GM21717 (cell line): ENCODE data around the gene SMNDC1.

Experiments used
- ATAC-seq: cut with Tn5 transposase; IDR thresholded peaks from one replicate; pipeline ENCODE4 v1.9.1; 2021; ENCODE audit warnings: mild to moderate bottlenecking, moderate library complexity; ENCODE audit not compliant: unreplicated experiment

Gene SMNDC1

DNA sequence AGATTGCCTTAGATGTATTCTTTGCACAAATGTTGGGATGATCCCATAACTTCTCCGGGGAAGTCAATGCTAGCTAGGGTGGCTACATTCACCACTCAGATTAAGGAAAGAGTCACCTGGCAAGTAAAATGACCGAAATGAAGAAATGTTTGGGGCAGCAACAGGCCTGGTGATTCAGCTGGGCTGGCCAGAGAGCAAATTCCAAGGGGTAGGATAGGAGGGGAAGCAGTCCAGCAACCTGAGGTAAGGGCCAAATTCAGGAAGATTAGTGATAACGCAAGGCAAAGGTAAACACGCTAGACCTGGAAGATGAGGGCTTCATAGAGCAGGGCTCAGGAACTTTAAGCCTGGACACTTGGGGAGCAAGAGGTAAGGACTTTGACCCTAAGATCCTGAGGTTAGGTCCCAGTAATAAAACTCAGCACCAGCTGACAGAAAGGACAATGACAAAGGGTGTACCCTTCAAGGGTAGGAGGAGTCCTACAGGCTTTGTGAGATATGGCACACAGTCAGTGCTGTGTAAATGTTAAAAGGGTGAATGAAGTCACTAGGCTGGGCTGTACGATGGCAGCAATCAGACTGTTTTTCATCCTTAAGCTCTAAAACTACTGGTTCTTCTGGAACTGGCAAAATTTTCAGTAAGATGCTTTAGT, 22.7 kb upstream of the SMNDC1 start:
- no peak for ATAC-seq

- ATAC-seq = no peak
These were observed 21.8 kb upstream of the SMNDC1 start for GRCh38 chr10:110326351-110327032.

GRCh38 chr10:110324805-110325280, 20.1 kb upstream of the SMNDC1 start:
- ATAC-seq = peak; percentile 50

- ATAC-seq = peak; percentile 57
These were observed 19.6 kb upstream of the SMNDC1 start for GRCh38 chr10:110324201-110324804.

DNA sequence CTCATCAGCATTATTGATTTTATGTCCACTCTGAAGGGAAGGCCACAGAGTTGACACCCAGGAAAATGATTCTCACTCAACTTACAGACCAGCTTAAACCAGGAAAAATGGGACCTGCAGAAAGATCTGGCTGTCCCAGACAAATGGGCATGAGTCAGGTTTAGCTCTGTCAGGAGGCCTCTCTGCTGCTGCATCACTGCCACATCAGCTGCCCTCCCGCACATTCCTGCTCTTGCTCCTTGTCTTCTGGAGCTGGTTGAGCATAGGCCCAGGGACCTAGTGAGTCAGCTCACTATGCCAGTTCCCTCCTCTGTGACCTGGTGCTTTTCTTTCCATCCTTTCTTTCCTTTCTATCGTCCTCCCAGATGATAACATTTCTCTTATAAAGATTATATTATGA, 18.8 kb upstream of the SMNDC1 start:
- no peak for ATAC-seq

GRCh38 chr10:110321869-110322620, 17.3 kb upstream of the SMNDC1 start:
- no peak for ATAC-seq

GRCh38 chr10:110317866-110318850, 13.4 kb upstream of the SMNDC1 start:
- ATAC-seq = no peak

- no peak for ATAC-seq
These were observed 9.0 kb upstream of the SMNDC1 start for GRCh38 chr10:110313674-110314073.

DNA sequence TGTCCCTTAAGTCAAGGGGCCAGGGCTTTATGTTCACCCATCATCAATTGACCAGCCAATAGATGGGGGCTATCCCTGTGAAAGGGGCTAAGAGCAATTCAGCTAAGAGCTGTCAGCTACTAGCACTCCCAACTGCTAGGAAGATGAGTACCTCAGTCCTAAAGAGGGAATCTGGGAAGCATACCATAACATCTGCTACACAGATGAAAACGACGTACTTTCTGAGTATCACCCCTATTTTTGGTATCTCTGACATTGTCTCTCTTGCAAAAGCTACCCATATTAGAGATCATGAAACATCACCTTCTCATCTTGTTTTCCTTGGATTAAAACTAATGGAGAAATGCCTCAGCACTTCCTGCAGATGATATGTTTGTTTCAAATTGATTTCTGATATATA, 7.5 kb upstream of the SMNDC1 start:
- ATAC-seq = no peak

DNA sequence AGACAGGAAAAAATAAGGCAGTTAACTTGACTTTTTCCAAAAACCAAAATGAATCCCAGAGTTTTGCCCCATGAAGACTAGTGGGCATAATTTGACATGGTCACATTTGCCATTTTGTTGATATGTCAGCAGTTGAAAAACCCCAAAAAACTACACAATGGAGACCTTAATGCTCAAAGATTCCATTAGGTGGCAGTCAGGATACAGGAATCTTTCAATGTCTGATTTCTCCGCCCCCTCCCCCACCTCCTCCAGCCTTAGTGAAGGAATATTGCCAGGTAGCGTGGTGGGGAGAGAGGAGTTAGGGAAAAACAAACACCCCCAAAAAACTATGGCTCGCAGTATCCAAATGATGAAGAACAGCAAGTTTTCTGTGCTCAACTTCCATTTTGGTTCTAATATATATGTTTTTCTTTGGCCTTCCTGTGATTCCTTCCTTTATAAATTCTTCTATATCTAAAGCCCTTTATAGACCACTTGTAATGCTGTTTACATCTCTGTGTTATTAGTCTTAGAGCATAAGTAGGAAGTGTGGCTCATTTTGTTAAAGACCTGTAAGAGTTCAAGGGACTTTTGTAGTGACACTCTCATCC, 6.7 kb upstream of the SMNDC1 start:
- no peak for ATAC-seq

DNA sequence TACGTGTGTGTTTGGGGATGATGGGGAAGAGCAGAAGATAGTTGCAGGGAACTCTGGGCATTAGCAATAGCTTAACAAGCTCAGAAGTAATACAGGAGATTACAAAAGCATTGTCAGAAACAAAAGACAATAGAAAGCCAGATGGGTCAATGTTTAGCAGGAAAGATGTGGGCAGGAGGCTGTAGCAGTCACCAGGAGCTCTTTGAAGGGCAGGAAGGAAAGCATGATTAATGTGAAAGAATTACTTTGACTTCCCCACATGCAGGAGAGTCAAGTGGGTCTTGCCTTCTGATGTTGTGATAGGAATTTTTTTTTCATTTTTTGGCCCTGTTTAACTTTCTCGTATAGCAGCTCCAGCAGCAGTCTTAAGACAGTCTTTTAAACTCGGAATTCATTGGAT, 6.0 kb upstream of the SMNDC1 start:
- ATAC-seq = no peak

GRCh38 chr10:110307805-110308204, 3.1 kb upstream of the SMNDC1 start:
- no peak for ATAC-seq

DNA sequence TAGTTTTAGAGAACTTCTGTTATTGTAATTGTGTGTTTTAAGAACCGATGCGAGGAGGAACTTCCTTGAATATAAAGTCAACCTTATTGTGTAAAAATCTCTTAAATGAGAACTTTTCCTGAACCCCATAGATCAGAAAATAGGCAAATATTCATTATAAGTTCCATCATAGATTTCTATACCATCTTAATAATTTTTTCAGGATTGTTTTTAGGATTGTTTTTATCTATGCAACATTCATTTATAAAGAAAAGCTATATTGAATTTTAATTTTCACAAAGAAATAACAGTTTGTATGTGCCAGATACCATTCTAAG, 1.7 kb upstream of the SMNDC1 start:
- no peak for ATAC-seq

DNA sequence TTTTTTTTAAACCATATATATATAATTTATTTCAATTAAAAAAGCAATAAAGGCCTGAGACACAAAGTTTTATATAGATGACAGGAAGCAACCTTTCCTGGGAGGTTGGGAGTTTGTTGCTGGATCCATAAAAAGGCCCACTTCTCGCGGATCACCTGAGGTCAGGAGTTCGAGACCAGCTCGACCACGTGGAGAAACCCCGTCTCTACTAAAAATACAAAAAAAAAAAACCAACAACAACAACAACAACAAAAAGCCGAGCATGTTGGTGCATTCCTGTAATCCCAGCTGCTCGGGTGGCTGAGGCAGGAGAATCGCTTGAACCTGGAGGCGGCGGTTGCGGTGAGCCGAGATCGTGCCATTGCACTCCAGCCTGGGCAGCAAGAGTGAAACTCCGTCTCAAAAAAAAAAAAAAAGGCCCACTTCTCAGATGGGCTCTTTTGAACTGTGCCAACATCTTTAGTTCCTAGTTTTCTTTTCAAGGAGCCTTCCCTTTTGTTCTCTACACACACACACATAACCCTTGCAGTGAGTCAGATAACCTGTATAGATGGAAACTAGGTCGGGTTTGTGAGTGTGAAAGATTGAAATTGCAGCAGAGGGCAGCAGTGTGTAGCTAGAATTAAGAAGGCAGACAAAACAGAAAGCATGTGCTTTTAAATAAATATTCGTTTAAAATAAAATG, 1.2 kb upstream of the SMNDC1 start:
- peak; percentile 43 for ATAC-seq

DNA sequence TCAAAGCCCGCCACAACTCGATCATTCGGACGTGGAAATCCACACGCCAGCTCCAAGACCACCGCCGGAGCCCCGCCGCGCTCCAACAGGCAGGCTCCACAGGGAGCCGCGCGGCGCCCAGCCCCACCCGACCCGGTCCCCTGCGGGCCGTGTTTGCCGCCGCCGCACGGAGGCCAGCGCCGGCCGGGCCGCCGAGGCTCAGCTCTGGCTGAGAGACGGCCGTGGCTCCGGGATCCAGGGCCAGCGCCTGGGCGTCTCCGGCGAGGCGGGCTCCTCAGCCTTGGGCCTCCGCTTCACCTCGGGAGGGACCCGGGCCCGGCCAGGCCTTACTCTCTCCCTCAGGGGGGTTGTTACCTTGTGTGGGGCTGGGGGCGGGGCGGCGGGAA, 333 bp downstream of the SMNDC1 start:
- ATAC-seq = peak; percentile 48

DNA sequence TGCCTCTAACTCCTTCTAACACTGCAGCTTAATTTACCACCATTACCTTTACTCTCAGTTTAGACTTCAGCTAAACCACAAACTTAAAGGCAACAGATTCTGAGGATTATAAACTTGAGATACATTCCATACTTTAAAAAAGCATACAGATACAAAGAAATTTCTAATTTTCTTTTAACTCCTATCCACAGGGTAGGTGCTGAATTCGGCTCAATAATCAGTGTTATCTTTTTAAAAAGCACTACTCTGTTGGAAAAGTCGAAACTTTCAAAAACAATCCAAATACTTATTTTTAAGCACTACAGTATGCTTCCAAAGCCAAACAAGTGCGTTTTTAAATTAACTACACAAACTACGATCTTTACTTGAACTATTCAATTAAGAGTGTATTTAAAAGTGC, 1.0 kb downstream of the SMNDC1 start:
- no peak for ATAC-seq

- ATAC-seq = no peak
These were observed 4.2 kb downstream of the SMNDC1 start for GRCh38 chr10:110300486-110300986.

GRCh38 chr10:110296966-110297365, 7.8 kb downstream of the SMNDC1 start:
- no peak for ATAC-seq

DNA sequence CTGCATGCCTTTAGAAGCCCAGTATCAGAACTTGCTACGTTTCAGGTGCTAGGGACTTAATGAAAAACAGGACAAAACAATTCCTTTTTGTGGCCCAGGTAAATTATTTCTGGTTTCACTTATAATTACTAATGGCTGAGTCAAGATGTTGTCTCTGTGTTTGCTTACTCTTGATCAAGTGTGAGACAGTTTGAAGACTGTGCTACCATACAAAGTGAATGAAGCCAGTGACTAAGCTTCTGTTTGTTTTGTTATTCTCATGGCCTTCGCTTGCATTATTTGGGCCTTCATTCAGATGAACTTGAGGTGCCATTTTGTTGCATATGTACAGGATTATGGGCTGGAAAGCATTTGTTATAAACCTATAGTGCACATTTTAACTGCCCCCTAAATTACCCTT, 17.9 kb downstream of the SMNDC1 start:
- ATAC-seq = no peak
